Keratinocyte (primary cell): ENCODE data around the gene MGMT.

Experiments
- EZH2 ChIP-seq: IDR thresholded peaks from one replicate; pipeline ENCODE4 v1.6.1; 2012; ENCODE audit warnings: inconsistent platforms, mild to moderate bottlenecking, low read length, moderate library complexity
- TF ChIP-seq, protein P1 (sequence below), 3 experiments: IDR thresholded peaks in 1 of 3; conservative IDR thresholded peaks in 1 of 3; optimal IDR thresholded peaks in 1 of 3; 2 replicates in 2 of 3; 3 replicates in 1 of 3; pipeline versions ENCODE3 to v1.5.1; 2011; ENCODE audit warnings: low read length in 3 of 3, mild to moderate bottlenecking in 3 of 3, moderate library complexity in 2 of 3, control low read depth in 1 of 3, inconsistent platforms in 1 of 3; ENCODE audit not compliant: insufficient read depth in 2 of 3; ENCODE audit errors: extremely low read depth in 1 of 3

DNA sequence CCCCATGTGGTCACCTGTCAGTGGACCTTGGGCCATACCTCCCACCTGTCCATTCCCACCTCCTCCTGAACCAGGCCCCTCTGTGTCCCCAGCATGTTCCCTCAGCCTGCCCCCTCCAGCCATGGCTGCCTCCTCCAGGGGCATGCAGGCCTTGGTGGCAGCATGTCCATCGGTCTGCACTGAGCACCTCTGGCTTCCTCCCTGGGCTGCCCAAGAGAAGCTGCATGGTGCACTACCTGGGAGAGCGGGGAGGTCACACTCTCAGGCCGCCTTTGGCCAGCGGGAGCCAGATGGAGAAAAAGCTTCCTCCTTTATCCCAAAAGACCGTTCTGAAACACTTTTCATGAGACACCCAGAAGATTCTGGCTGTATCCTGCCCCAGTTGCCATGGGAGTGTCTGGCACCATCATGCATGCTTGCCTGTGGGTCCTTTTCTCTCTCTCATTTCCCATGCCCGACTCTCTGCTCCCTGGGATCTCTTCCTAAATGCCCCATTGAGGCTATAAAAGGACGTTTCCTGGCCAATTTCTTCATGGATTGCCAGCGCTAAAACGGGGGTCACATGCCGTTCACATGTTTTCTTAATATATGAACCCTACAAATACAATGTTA is 45.5 kb upstream of the MGMT start:
- TF ChIP-seq, protein P1, sequence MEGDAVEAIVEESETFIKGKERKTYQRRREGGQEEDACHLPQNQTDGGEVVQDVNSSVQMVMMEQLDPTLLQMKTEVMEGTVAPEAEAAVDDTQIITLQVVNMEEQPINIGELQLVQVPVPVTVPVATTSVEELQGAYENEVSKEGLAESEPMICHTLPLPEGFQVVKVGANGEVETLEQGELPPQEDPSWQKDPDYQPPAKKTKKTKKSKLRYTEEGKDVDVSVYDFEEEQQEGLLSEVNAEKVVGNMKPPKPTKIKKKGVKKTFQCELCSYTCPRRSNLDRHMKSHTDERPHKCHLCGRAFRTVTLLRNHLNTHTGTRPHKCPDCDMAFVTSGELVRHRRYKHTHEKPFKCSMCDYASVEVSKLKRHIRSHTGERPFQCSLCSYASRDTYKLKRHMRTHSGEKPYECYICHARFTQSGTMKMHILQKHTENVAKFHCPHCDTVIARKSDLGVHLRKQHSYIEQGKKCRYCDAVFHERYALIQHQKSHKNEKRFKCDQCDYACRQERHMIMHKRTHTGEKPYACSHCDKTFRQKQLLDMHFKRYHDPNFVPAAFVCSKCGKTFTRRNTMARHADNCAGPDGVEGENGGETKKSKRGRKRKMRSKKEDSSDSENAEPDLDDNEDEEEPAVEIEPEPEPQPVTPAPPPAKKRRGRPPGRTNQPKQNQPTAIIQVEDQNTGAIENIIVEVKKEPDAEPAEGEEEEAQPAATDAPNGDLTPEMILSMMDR (optimal IDR thresholded peaks at IDR 0.05 in 1 of 3, IDR thresholded peaks at IDR 0.05 in 1 of 3, conservative IDR thresholded peaks at IDR 0.05 in 1 of 3; ENCODE audit: extremely low read depth in 1 of 3, insufficient read depth in 2 of 3, low read length in 3 of 3), result no peak
- no peak for TF ChIP-seq EZH2
